Frontal cortex (tissue), 4 donors: ENCODE data around the gene KTI12. TPM values are rescaled to one million over a fixed set of nuclear protein-coding genes. Genes with fewer than 3 reads are reported as not detected.
A peak's percentile ranks its signal among the peaks of the same experiment; 100 is the strongest.
"Not testable (repeated sequence)": the region's sequence is repeated elsewhere in the genome, so short reads cannot be mapped to it uniquely, and the experiment has no call there.

Source experiments
- DNase-seq, 2 donors: peaks; one replicate each; pipeline ENCODE4 v3.0.0; 2012; ENCODE audit warnings: low spot score in 2 of 2
- FAIRE-seq: peaks from 2 replicates; lab custom pipeline; 2012; peaks lifted over from hg19 to GRCh38; lab: Jason Lieb, UNC
- total RNA-seq: library from RNA; depleted of rRNA; stranded (reverse); fragments of >200 nt; gene quantifications from one replicate; pipeline ENCODE4 v1.2.3, GENCODE V29; 2014
- donor health status: control.
- donor health status: control.
- donor health status: control.

Gene KTI12
- total RNA-seq, 1 donor from 2014 or later: 9.0 TPM

DNA sequence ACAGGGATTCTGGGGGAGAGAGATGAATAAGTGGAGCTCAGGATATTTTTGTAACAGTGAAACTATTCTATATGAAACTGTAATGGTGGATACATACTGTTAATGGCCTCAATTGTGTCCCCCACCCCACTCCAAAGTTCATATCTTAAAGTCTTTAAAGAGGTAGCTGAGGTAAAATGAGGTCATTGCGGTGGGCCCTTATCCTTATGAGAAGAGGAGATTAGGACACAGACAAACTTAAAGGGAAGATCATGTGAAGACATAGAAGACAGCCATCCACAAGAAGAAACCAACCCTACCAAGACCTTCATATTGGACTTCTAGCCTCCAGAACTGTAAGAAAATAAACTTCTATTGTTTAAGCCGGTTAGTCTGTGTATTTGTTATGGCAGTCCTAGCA, 11.6 kb upstream of the KTI12 start:
- DNase-seq (no peak), FAIRE-seq (no peak)

- DNase-seq (no peak), FAIRE-seq (no peak)
Observed at GRCh38 chr1:52041551-52042185, 8.1 kb upstream of the KTI12 start.

- FAIRE-seq (no peak), DNase-seq (no peak)
Observed at GRCh38 chr1:52037909-52038308, 4.3 kb upstream of the KTI12 start.

- DNase-seq: no peak
- no peak for FAIRE-seq
Observed at GRCh38 chr1:52037402-52037814, 3.8 kb upstream of the KTI12 start.

GRCh38 chr1:52034050-52034384, 407 bp upstream of the KTI12 start:
- no peak for DNase-seq
- no peak for FAIRE-seq

- FAIRE-seq (no peak), DNase-seq (peak in 1 of 2 donors; percentile 37)
Observed at GRCh38 chr1:52032785-52033131, 852 bp downstream of the KTI12 start.

DNA sequence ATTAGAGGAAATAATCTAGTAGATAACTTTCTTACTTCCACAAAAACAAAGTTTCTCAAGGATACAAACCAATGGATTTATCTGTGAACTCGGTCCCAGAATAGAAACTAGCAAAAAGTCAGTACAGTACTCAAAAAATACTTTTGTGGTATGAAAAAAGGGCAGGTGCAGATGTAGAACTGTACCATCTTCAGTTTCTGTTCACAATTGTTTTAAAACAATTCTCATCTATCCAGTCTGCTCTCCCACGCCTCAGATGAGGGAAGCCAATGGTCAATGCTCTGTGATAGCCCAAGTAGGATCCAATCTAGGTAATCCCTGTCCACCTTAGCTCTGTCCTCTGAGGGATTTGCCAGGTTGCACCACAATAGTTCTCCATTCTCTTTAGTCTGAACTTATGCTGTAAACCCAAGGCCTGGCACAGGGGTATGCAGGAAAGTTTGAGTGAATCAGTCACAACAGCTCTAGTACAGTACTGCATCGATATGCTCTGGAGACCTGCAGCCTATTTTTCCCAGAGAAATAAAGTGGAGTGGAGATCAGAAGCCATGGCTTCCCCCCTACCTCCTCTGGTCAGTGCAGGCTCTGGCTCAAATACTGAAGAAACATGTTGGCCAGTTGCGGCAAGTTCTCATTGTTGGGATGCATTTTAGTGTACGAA, 1.4 kb downstream of the KTI12 start:
- peak in 1 of 2 donors; percentile 15 for DNase-seq
- FAIRE-seq: no peak

DNA sequence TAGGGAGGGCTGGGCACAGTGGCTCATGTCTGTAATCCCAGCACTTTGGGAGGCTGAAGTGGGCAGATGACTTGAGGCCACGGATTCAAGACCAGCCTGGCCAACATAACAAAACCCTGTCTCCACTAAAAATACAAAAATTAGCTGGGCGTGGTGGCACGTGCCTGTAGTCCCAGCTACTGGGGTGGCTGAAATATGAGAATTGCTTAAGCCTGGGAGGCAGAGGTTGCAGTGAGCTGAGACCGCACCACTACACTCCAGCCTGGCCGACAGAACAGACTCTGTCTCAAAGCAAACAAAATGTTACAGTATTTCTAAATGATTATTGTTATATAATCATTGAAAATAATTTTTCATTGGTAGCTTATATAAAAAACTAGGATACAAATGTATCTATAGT, 4.8 kb downstream of the KTI12 start:
- DNase-seq, FAIRE-seq: not testable (repeated sequence)

GRCh38 chr1:52028328-52028727, 5.3 kb downstream of the KTI12 start:
- no peak for FAIRE-seq
- DNase-seq: no peak

- DNase-seq: no peak
- no peak for FAIRE-seq
Observed at GRCh38 chr1:52026278-52026677, 7.3 kb downstream of the KTI12 start.

DNA sequence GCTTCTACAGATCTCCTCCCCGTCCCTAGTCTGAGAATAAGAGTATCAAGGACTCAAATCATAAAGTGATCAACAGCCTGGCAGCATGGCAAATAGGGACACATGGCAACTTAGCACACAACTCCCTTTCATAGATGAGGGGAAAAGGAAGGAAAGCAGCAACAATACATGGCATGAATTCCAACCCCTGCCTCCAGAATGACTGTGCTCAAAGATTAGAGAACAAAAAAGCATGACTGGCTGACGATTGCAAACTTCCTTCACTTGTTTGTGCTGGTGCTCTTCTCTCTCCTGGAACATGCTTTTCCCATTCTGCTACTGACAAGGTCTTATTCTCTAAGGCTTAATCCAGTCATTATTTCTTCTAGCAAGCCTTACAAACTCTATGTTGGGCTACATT, 11.5 kb downstream of the KTI12 start:
- no peak for FAIRE-seq
- DNase-seq: no peak

DNA sequence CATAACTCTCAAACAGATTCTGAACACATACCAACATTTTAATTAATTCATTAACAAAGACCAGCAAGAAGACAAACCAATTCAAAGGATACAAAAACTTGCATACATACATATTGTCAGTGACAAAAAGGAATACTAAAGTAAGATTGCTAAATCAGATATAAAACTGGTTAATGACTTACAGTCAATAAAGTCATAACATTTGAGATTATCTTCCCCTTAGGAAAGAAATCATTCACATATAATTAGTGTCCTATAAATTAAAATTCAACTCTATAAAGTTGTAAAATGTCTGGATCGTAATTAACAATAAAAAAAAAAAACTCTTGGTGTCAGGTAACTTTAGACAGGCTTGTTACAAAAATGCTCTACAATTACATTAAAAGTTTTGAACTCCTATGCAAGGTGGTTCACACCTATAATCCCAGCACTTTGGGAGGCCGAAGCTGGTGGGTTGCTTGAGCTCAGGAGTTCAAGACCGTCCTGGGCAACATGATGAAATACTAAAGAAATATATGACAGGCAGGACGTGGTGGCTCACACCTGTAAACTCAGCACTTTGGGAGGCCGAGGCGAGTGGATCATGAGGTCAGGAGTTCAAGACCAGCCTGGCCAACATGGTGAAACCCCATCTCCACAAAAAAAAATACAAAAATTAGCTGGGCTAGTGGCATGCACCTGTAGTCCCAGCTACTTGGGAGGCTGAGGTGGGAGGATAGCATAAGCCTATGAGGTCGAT, 25.4 kb downstream of the KTI12 start:
- no peak for FAIRE-seq
- DNase-seq: no peak

DNA sequence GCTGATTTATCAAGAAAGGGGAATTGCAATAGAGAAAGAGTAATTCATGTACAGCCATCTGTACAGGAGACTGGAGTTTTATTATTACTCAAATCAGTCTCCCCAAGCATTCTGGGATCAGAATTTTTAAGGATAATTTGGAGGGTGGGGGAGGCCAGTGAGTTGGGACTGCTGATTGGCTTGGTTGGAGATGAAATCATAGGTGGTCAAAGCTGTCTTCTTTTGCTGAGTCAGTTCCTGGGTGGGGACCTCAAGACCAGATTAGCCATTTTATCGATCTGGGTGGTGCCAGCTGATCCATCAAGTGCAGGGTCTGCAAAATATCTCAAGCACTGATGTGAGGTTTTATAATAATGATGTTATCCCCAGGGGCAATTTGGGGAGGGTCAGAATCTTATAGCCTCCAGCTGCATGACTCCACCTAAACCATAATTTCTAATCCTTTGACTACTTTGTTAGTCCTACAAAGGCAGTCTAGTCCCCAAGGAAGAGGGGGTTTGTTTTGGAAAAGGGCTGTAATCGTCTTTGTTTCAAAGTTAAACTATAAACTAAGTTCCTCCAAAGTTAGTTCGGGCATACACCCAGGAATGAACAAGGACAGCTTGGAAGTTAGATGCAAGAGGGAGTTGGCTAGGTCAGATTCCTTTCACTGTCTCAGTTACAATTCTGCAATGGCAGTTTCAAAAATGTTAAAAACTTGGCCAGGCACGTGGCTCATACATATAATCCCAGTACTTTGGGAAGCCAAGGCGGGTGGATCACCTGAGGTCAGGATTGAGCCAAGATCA, 26.2 kb downstream of the KTI12 start:
- FAIRE-seq (no peak), DNase-seq (no peak)

DNA sequence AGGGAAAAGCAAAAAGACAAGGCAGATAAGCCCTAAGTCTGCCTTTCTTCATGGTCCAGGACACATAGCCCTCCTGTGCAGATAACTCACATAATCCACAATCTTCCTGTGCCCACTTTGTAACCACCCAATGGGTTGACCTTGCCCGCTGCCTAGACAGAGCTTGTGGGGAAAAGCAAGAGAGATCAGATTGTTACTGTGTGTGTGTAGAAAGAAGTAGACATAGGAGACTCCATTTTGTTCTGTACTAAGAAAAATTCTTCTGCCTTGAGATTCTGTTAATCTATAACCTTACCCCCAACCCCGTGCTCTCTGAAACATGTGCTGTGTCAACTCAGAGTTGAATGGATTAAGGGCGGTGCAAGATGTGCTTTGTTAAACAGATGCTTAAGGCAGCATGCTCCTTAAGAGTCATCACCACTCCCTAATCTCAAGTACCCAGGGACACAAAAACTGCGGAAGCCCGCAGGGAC, 27.5 kb downstream of the KTI12 start:
- not testable (repeated sequence) for DNase-seq, FAIRE-seq

DNA sequence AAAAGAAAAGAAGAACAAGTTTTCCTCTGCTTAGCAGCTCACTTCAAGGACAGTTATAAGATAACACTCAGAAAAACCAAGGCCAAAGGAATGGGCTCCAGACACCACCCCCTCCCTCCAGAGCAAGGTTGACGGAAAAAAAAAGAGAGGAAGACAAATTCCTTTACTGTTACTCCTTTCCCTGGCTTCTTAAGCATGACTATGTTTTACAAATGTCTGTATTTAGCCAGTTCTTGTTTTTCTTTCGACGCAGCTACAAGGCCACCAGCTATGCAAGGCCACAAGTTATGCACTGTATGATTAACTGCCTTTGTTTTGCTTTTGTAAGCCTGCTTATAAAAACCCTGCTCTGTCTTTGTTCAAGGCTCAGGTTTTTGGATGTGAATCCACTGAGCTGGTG, 28.1 kb downstream of the KTI12 start:
- FAIRE-seq, DNase-seq: not testable (repeated sequence)

DNA sequence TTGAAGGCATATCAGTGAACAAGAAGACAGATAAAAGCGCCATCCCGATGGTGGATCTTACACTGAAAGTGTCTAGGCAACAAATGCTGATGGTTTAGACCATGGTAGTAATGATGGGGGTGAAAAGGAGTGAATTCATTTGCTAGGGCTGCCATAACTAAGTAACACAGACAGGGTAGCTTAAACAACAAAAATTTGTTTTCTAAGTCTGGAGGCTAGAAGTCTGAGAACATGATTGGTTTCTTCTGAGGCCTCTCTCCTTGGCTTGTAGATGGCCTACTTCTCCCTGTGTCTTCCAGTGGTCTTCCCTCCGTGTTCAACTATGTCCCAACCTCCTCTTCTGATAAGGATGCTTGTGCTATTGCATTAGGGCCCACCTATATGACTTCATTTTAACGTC, 29.7 kb downstream of the KTI12 start:
- no peak for FAIRE-seq
- no peak for DNase-seq

DNA sequence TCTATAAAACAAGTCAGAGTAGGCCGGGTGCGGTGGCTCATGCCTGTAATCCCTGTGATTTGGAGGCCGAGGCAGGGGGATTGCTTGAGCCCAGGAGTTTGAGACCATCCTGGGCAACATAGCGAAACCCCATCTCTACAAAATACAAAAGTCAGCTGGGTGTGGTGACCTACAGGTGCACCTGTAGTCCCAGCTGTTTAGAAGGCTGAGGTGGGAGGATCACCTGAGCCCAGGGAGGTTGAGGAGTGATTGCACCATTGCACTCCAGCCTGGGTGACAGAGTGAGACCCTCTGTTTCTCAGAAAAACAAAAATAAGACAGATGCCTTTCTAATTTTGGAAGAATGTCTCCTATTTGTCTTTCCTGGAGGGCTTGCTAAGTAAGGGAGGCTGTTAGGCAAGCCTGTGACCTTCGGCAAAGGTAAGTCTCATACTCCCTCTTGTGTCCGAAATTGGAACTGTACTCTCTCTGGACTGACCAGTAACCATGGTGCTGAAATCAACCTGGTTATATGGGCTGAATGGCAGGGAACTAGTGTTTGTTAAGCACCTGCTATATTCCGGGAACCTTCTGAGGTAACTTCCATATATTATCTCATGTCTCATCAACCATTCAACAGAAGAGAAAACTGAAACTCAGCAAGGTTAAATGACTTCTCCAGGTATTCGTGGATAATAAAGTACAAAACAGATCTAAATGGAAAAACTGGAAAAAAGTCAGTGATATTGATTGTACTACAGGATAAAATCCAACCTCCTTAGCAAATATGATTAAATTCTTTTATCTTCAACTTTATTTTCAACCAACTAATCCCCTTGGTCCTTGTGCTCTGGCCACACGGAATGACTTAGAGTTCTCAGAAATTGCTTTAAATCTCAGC, 31.3 kb downstream of the KTI12 start:
- peak; percentile 53 to 81 for DNase-seq
- FAIRE-seq: no peak

DNA sequence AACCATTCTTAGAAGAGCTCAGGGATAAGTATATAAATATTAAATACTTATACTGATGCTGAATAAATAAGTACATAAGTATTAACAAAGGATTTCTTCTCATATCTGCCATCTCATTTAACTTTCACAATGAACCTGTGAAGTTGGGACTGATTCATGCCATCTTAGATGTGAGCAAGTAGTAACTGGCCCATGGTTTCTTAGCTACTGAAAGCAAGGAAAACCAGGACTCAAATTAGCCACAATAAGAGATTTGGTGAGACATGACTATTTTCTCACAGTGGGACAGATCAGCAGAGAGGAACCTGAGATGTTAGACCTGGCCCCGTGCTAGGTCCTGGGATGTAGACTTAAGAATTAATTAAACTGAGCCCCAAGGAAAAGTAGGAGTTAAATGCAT, 34.9 kb downstream of the KTI12 start:
- DNase-seq: no peak
- no peak for FAIRE-seq

- FAIRE-seq (no peak), DNase-seq (no peak)
Observed at GRCh38 chr1:51997974-51998382, 35.6 kb downstream of the KTI12 start.
